Measurements from ENCODE around the gene ZYG11B.
"Not testable (repeated sequence)": the region's sequence is repeated elsewhere in the genome, so short reads cannot be mapped to it uniquely, and the experiment has no call there.

ZYG11B gene

GRCh38 chr1:52759908-52760307 lies 33.7 kb downstream of the ZYG11B start:
- DNase-seq, result no peak

- no peak for DNase-seq
These were observed 41.5 kb downstream of the ZYG11B start for GRCh38 chr1:52767596-52768280.

- DNase-seq, result no peak
These were observed 43.2 kb downstream of the ZYG11B start for GRCh38 chr1:52769346-52770033.

GRCh38 chr1:52771384-52771783 lies 45.1 kb downstream of the ZYG11B start:
- DNase-seq, result no peak

- DNase-seq, result no peak
These were observed 59.9 kb downstream of the ZYG11B start for GRCh38 chr1:52786148-52786547.

GRCh38 chr1:52790429-52790828 lies 64.2 kb downstream of the ZYG11B start:
- DNase-seq, result not testable (repeated sequence)

GRCh38 chr1:52792036-52792435 lies 65.8 kb downstream of the ZYG11B start:
- DNase-seq, result no peak

GRCh38 chr1:52793717-52794116 lies 67.5 kb downstream of the ZYG11B start:
- DNase-seq, result not testable (repeated sequence)

GRCh38 chr1:52795464-52795863 lies 69.2 kb downstream of the ZYG11B start:
- no peak for DNase-seq

- DNase-seq, result no peak
These were observed 72.1 kb downstream of the ZYG11B start for GRCh38 chr1:52798331-52798730.

GRCh38 chr1:52801011-52801410 lies 74.8 kb downstream of the ZYG11B start:
- no peak for DNase-seq

- not testable (repeated sequence) for DNase-seq
These were observed 77.8 kb downstream of the ZYG11B start for GRCh38 chr1:52804083-52804482.

GRCh38 chr1:52814465-52814864 lies 88.2 kb downstream of the ZYG11B start:
- DNase-seq, result no peak

GRCh38 chr1:52820830-52821229 lies 94.6 kb downstream of the ZYG11B start:
- DNase-seq, result not testable (repeated sequence)

GRCh38 chr1:52825868-52826267 lies 99.6 kb downstream of the ZYG11B start:
- peak in 1 of 2 experiments; percentile 23 for DNase-seq

- no peak for DNase-seq
These were observed 108.5 kb downstream of the ZYG11B start for GRCh38 chr1:52834798-52835197.

- DNase-seq, result no peak
These were observed 109.8 kb downstream of the ZYG11B start for GRCh38 chr1:52836035-52836434.

- not testable (repeated sequence) for DNase-seq
These were observed 112.9 kb downstream of the ZYG11B start for GRCh38 chr1:52839175-52839574.

- DNase-seq, result peak; percentile 31 to 82
These were observed 116.5 kb downstream of the ZYG11B start, which contains the start of gene ZYG11A for GRCh38 chr1:52842643-52843310. Gene ZYG11A (plus strand): TSS chr1:52842760. CDS start chr1:52842884, 124 bp downstream.

GRCh38 chr1:52845119-52845518 lies 118.9 kb downstream of the ZYG11B start:
- not testable (repeated sequence) for DNase-seq

- DNase-seq, result no peak
These were observed 122.2 kb downstream of the ZYG11B start for GRCh38 chr1:52848423-52848822.

- no peak for DNase-seq
These were observed 124.7 kb downstream of the ZYG11B start for GRCh38 chr1:52850951-52851350.

GRCh38 chr1:52852854-52853253 lies 126.6 kb downstream of the ZYG11B start:
- DNase-seq, result no peak

GRCh38 chr1:52855584-52855983 lies 129.3 kb downstream of the ZYG11B start:
- DNase-seq, result no peak

Measured in NCI-H526 (cell line).